Measurements from ENCODE around the gene L2HGDH. TPM values are rescaled to one million over a fixed set of nuclear protein-coding genes. Genes with fewer than 3 reads are reported as not detected.
A peak's percentile ranks its signal among the peaks of the same experiment; 100 is the strongest.

The L2HGDH gene
- total and polyA plus RNA-seq, 9 of the 15 experiments (the other 6 are each of a cell fraction or from before 2014, with no cell fraction given) = 1.7 to 16.1 (median 10.5) TPM

- peak overlapping the region in 1 of 2 experiments; percentile 54; a peak in 2 of 4 replicates for H3K9ac ChIP-seq (ENCODE audit: insufficient read depth in 1 of 2, low read depth in 2 of 2, low read length in 2 of 2)
- CTCF ChIA-PET (ENCODE audit: low intra/inter-chr PET ratio) = interaction anchor here (0.8 to 2.2 kb wide), 3 partner anchors 68 to 453 kb away, joined by 3 to 13 read pairs (median 3); partner anchors contain the start of gene MAP4K5
- H3K27ac ChIP-seq (ENCODE audit: extremely low read depth, low read depth, low read length) = peak overlapping the region; percentile 79
- peaks cover 0 to 9% of the 10 kb centered on the region in 2 experiments; a peak in 3 of 5 replicates for H3K4me1 ChIP-seq (replicated peaks in 1 of 2; ENCODE audit: control insufficient read depth in 2 of 2, insufficient read depth in 2 of 2, low read length in 2 of 2)
- H3K36me3 ChIP-seq (ENCODE audit: control insufficient read depth, insufficient read depth, low read length) = peaks cover 24% of the 10 kb centered on the region; the same call in 2 of the 3 replicates
- H2AFZ ChIP-seq (ENCODE audit: low read depth, low read length) = peak overlapping the region; percentile 84
- in situ Hi-C loops (cut with MboI) (loop anchor here (10.0 kb wide), 1 partner anchor 204 kb away; no protein-coding TSS in a partner anchor), intact Hi-C loops (cut with micrococcal nuclease) (loop anchor here (1.0 to 5.0 kb wide), 4 partner anchors 21 to 456 kb away; partner anchors contain the start of genes CDKL1 and MAP4K5)
- H3K27me3 ChIP-seq (ENCODE audit: control insufficient read depth in 2 of 2, insufficient read depth in 2 of 2, low read length in 2 of 2) = no peaks in the 10 kb centered on the region
- H3K4me2 ChIP-seq (ENCODE audit: insufficient read depth, low read length) = peak overlapping the region; percentile 71
- DNase-seq (ENCODE audit: extremely low read depth in 1 of 4, low spot score in 3 of 4) = peak; percentile 43 to 85 (median 60)
- peak; percentile 96 for ATAC-seq
- FAIRE-seq = peak; percentile 96
- H3K79me2 ChIP-seq (ENCODE audit: control insufficient read depth, insufficient read depth, low read length) = peaks cover 21% of the 10 kb centered on the region
- 2% methylated on average over 9 of the region's 9 CpGs for WGBS (ENCODE audit: insufficient coverage, low coverage, missing lambda C conversion rate)
- no peaks in the 10 kb centered on the region for H3K9me1 ChIP-seq (ENCODE audit: control insufficient read depth, insufficient read depth, low read length)
- H3K9me3 ChIP-seq (replicated peaks; ENCODE audit: control insufficient read depth, insufficient read depth, low read depth, low read length) = no peaks in the 10 kb centered on the region
- POLR2A ChIA-PET = interaction anchor here (0.9 to 1.6 kb wide), 6 partner anchors 9 to 442 kb away, joined by 3 to 9 read pairs (median 3); partner anchors contain the start of genes DMAC2L, L2HGDH and MAP4K5
- no TSS peak for BruUV-seq (replicated peaks)
- H4K20me1 ChIP-seq (replicated peaks; ENCODE audit: control insufficient read depth, insufficient read depth, low read length) = no peaks in the 10 kb centered on the region
- 0 out of 2 replicates have a peak overlapping the region, but pooled peaks have one; percentile 12 for H3K4me3 ChIP-seq
- TF ChIP-seq MAZ (CRISPR knock-in tag; conservative IDR thresholded peaks at IDR 0.05 in 1 of 2, IDR thresholded peaks at IDR 0.05 in 1 of 2) (peak in 1 of 2 experiments; percentile 25; a peak in 1 of 4 replicates), NELFE (IDR thresholded peaks at IDR 0.05; ENCODE audit: insufficient read depth, insufficient read length) (no peak), EHMT2 (IDR thresholded peaks at IDR 0.05) (no peak), ZHX1 (conservative IDR thresholded peaks at IDR 0.05; ENCODE audit: low read length) (no peak), HMGXB4 (CRISPR knock-in tag; IDR thresholded peaks at IDR 0.05) (no peak), ZNF668 (CRISPR knock-in tag; IDR thresholded peaks at IDR 0.05) (no peak), FOXA3 (CRISPR knock-in tag; conservative IDR thresholded peaks at IDR 0.05 in 1 of 2, IDR thresholded peaks at IDR 0.05 in 1 of 2) (no peak), SRSF7 (optimal IDR thresholded peaks at IDR 0.05; ENCODE audit: low read depth, low read length) (no peak), ZNF589 (CRISPR knock-in tag; IDR thresholded peaks at IDR 0.05; ENCODE audit: low read depth) (0 out of 2 replicates have a peak, but pooled peaks have one; percentile 61), POLR2A (conservative IDR thresholded peaks at IDR 0.05) (no peak), FOXM1 (IDR thresholded peaks at IDR 0.05; ENCODE audit: low read depth) (peak; percentile 61; the same call in 1 of the 2 replicates), FOXM1 (CRISPR knock-in tag; IDR thresholded peaks at IDR 0.05; ENCODE audit: low read depth) (no peak), GATAD2A (IDR thresholded peaks at IDR 0.05) (no peak), MAFG (tag; conservative IDR thresholded peaks at IDR 0.05) (peak; percentile 49), SMARCE1 (IDR thresholded peaks at IDR 0.05) (peak; percentile 84), RHOXF2B (CRISPR knock-in tag; conservative IDR thresholded peaks at IDR 0.05) (no peak), ZNF146 (CRISPR knock-in tag; IDR thresholded peaks at IDR 0.05; ENCODE audit: unreplicated experiment) (no peak), TRIM24 (IDR thresholded peaks at IDR 0.05) (no peak)
Observed at GRCh38 chr14:50321009-50321660, 9.1 kb upstream of the L2HGDH start.
